SIG-M5 (cell line): ENCODE data around the gene FBLN7.
"Not testable (repeated sequence)": the region's sequence is repeated elsewhere in the genome, so short reads cannot be mapped to it uniquely, and the experiment has no call there.

Experiments used
- DNase-seq: peaks from one replicate; lab custom pipeline; 2025; lab: John Stamatoyannopoulos, UW

Gene FBLN7

GRCh38 chr2:112138159-112139032 is at the start of gene FBLN7:
TSS of gene FBLN7 (plus strand) at chr2:112138385. CDS start at chr2:112138656, 271 bp downstream.
- no peak for DNase-seq

GRCh38 chr2:112089375-112089774 is 48.8 kb upstream of the FBLN7 start:
- no peak for DNase-seq

GRCh38 chr2:112092286-112093041 is 45.7 kb upstream of the FBLN7 start:
- no peak for DNase-seq

GRCh38 chr2:112093216-112093615 is 45.0 kb upstream of the FBLN7 start:
- DNase-seq: no peak

GRCh38 chr2:112095681-112096080 is 42.5 kb upstream of the FBLN7 start:
- no peak for DNase-seq

GRCh38 chr2:112096098-112096497 is 42.1 kb upstream of the FBLN7 start:
- no peak for DNase-seq

- DNase-seq: no peak
Observed at GRCh38 chr2:112108178-112108832, 29.9 kb upstream of the FBLN7 start.

GRCh38 chr2:112109278-112109677 is 28.9 kb upstream of the FBLN7 start:
- no peak for DNase-seq

GRCh38 chr2:112110966-112111365 is 27.2 kb upstream of the FBLN7 start:
- no peak for DNase-seq

GRCh38 chr2:112113354-112113753 is 24.8 kb upstream of the FBLN7 start:
- DNase-seq: not testable (repeated sequence)

GRCh38 chr2:112118148-112118547 is 20.0 kb upstream of the FBLN7 start:
- no peak for DNase-seq

GRCh38 chr2:112121682-112122254 is 16.4 kb upstream of the FBLN7 start:
- DNase-seq: no peak

- no peak for DNase-seq
Observed at GRCh38 chr2:112129060-112129459, 9.1 kb upstream of the FBLN7 start.

- no peak for DNase-seq
Observed at GRCh38 chr2:112133344-112133743, 4.8 kb upstream of the FBLN7 start.

- DNase-seq: no peak
Observed at GRCh38 chr2:112134120-112134519, 4.1 kb upstream of the FBLN7 start.

- DNase-seq: no peak
Observed at GRCh38 chr2:112136096-112136495, 2.1 kb upstream of the FBLN7 start.

GRCh38 chr2:112137516-112138158 is 548 bp upstream of the FBLN7 start:
- no peak for DNase-seq

- not testable (repeated sequence) for DNase-seq
Observed at GRCh38 chr2:112139033-112139614, 939 bp downstream of the FBLN7 start.

GRCh38 chr2:112139661-112140204 is 1.5 kb downstream of the FBLN7 start:
- not testable (repeated sequence) for DNase-seq

GRCh38 chr2:112140205-112140802 is 2.1 kb downstream of the FBLN7 start:
- DNase-seq: no peak
